H1 (cell line): Measurements from ENCODE around the gene SEPTIN5. TPM values are rescaled to one million over a fixed set of nuclear protein-coding genes. Genes with fewer than 3 reads are reported as not detected.

Source experiments
- CTCF ChIA-PET: fragments of 300-600 bp; sonication (Branson Sonifier 250); formaldehyde crosslinking; loops from one replicate; lab custom pipeline; 2021; ENCODE audit not compliant: partially characterized antibody; lab: Charles Lee
- POLR2A ChIA-PET: fragments of 300-600 bp; sonication (Branson Sonifier 250); formaldehyde crosslinking; loops from one replicate; lab custom pipeline; 2021; ENCODE audit warnings: inconsistent platforms; ENCODE audit not compliant: partially characterized antibody; lab: Charles Lee
- DNase-seq, 2 experiments: peaks; one replicate each; pipeline versions ENCODE4 v3.0.0 to v3.0.0-alpha.2; 2010 to 2022; ENCODE audit warnings: low spot score in 2 of 2, low read depth in 1 of 2, mixed read lengths in 1 of 2
- FAIRE-seq: peaks from 2 replicates; lab custom pipeline; 2011; peaks lifted over from hg19 to GRCh38; lab: Jason Lieb, UNC
- H2AFZ ChIP-seq: 2 replicates; pipeline ENCODE4 v1.8.1; 2012; ENCODE audit warnings: low read length, inconsistent platforms
- H2AK5ac ChIP-seq: 2 replicates; pipeline ENCODE4 v1.6.1; 2013; ENCODE audit warnings: low read depth, low read length
- H2BK120ac ChIP-seq: replicated peaks from 2 replicates; pipeline ENCODE3; 2013; ENCODE audit warnings: low read depth, low read length, inconsistent platforms
- H2BK12ac ChIP-seq: 2 replicates; pipeline ENCODE4 v1.6.1; 2013; ENCODE audit warnings: low read depth, low read length
- H2BK15ac ChIP-seq: 2 replicates; pipeline ENCODE4 v1.6.1; 2013; ENCODE audit warnings: low read length
- H2BK20ac ChIP-seq: 2 replicates; pipeline ENCODE4 v1.6.1; 2013; ENCODE audit warnings: low read length
- H2BK5ac ChIP-seq: 2 replicates; pipeline ENCODE4 v1.6.1; 2013; ENCODE audit warnings: low read depth, low read length
- H3K14ac ChIP-seq: 2 replicates; pipeline ENCODE4 v1.6.1; 2013; ENCODE audit warnings: inconsistent platforms; ENCODE audit not compliant: insufficient read length
- H3K18ac ChIP-seq: 2 replicates; pipeline ENCODE4 v1.6.1; 2013; ENCODE audit warnings: low read length; ENCODE audit errors: extremely low read depth
- H3K23ac ChIP-seq: 2 replicates; pipeline ENCODE4 v1.6.1; 2013; ENCODE audit warnings: inconsistent platforms; ENCODE audit not compliant: insufficient read length
- H3K23me2 ChIP-seq: 2 replicates; pipeline ENCODE4 v1.6.1; 2013; ENCODE audit warnings: low read depth, low read length
- H3K27ac ChIP-seq: 2 replicates; pipeline ENCODE4 v1.6.1; 2011; ENCODE audit warnings: low read depth, low read length, inconsistent platforms
- H3K27me3 ChIP-seq, 4 experiments: replicated peaks in 1 of 4; 1 replicate in 1 of 4; 2 replicates in 3 of 4; pipeline versions ENCODE4 v1.6.1 to v1.8.1; 2011 to 2013; ENCODE audit warnings: low read length in 3 of 4, mild to moderate bottlenecking in 3 of 4, inconsistent platforms in 2 of 4, mixed read lengths in 2 of 4, moderate library complexity in 1 of 4; ENCODE audit not compliant: control insufficient read depth in 3 of 4, insufficient read depth in 3 of 4; ENCODE audit errors: extremely low read depth in 1 of 4
- H3K36me3 ChIP-seq, 4 experiments: 2 replicates each; pipeline versions ENCODE4 v1.6.1 to v1.8.1; 2011 to 2013; ENCODE audit warnings: mild to moderate bottlenecking in 4 of 4, low read length in 3 of 4, moderate library complexity in 2 of 4, control low read depth in 1 of 4, inconsistent platforms in 1 of 4; ENCODE audit not compliant: insufficient read depth in 4 of 4, control insufficient read depth in 2 of 4
- H3K4ac ChIP-seq: replicated peaks from 2 replicates; pipeline ENCODE3; 2013; ENCODE audit warnings: low read length, low read depth, mixed read lengths, inconsistent platforms; ENCODE audit not compliant: insufficient read length
- H3K4me1 ChIP-seq, 4 experiments: replicated peaks in 1 of 4; 1 replicate in 1 of 4; 2 replicates in 3 of 4; pipeline versions ENCODE4 v1.6.1 to v1.8.1; 2011 to 2013; ENCODE audit warnings: low read length in 3 of 4, inconsistent platforms in 2 of 4, mixed read lengths in 1 of 4; ENCODE audit not compliant: insufficient read depth in 4 of 4, control insufficient read depth in 3 of 4
- H3K4me2 ChIP-seq, 2 experiments: 2 replicates each; pipeline versions ENCODE4 v1.6.1 to v1.8.1; 2011 to 2013; ENCODE audit warnings: low read depth in 2 of 2, low read length in 2 of 2, control low read depth in 1 of 2, inconsistent platforms in 1 of 2, mild to moderate bottlenecking in 1 of 2; ENCODE audit not compliant: insufficient read depth in 1 of 2
- H3K4me3 ChIP-seq, 4 experiments: fragments of 200-600, 300-600 bp in 1 of 4; sonication (generic), shearing (Covaris generic), sonication (Bioruptor Twin) in 1 of 4; 2 replicates each; pipeline versions ENCODE4 v1.5.1 to v1.8.1; 2011 to 2016; ENCODE audit warnings: low read length in 4 of 4, low read depth in 3 of 4, control low read depth in 2 of 4, inconsistent platforms in 2 of 4, mild to moderate bottlenecking in 2 of 4, mixed read lengths in 1 of 4, moderate library complexity in 1 of 4; ENCODE audit not compliant: insufficient read depth in 2 of 4; ENCODE audit errors: extremely low read depth in 1 of 4
- H3K56ac ChIP-seq: replicated peaks from 2 replicates; pipeline ENCODE3; 2013; ENCODE audit warnings: low read depth, mild to moderate bottlenecking, mixed read lengths, low read length, inconsistent platforms; ENCODE audit not compliant: insufficient read length
- H3K79me1 ChIP-seq: 2 replicates; pipeline ENCODE4 v1.6.1; 2013; ENCODE audit warnings: low read depth, low read length, control low read depth
- H3K79me2 ChIP-seq, 2 experiments: 2 replicates each; pipeline versions ENCODE4 v1.6.1 to v1.8.1; 2012 to 2013; ENCODE audit warnings: low read length in 2 of 2, mild to moderate bottlenecking in 2 of 2, inconsistent platforms in 1 of 2; ENCODE audit not compliant: insufficient read depth in 2 of 2, control insufficient read depth in 1 of 2
- H3K9ac ChIP-seq, 4 experiments: replicated peaks in 1 of 4; 1 replicate in 1 of 4; 2 replicates in 3 of 4; pipeline versions ENCODE4 v1.6.1 to v1.8.1; 2011 to 2013; ENCODE audit warnings: low read depth in 3 of 4, low read length in 3 of 4, control low read depth in 2 of 4, mild to moderate bottlenecking in 2 of 4, moderate library complexity in 2 of 4, inconsistent platforms in 1 of 4; ENCODE audit errors: extremely low read depth in 1 of 4
- H3K9me3 ChIP-seq, 2 experiments: 2 replicates each; pipeline versions ENCODE4 v1.6.1 to v1.8.1; 2012 to 2013; ENCODE audit warnings: mild to moderate bottlenecking in 2 of 2, moderate library complexity in 2 of 2, control low read depth in 1 of 2, inconsistent platforms in 1 of 2, low read depth in 1 of 2, low read length in 1 of 2, mixed read lengths in 1 of 2; ENCODE audit not compliant: insufficient read depth in 2 of 2
- H4K20me1 ChIP-seq, 2 experiments: replicated peaks in 1 of 2; 2 replicates each; pipeline versions ENCODE3 to v1.8.1; 2011 to 2013; ENCODE audit warnings: inconsistent platforms in 2 of 2, low read length in 2 of 2, mild to moderate bottlenecking in 1 of 2; ENCODE audit not compliant: insufficient read depth in 2 of 2, control insufficient read depth in 1 of 2
- H4K5ac ChIP-seq: 2 replicates; pipeline ENCODE4 v1.6.1; 2013; ENCODE audit warnings: low read length, low read depth, mixed read lengths, inconsistent platforms; ENCODE audit not compliant: insufficient read length
- H4K8ac ChIP-seq: 2 replicates; pipeline ENCODE4 v1.8.0; 2013; ENCODE audit warnings: mild to moderate bottlenecking, moderate library complexity, low read length, inconsistent platforms; ENCODE audit not compliant: insufficient read depth; ENCODE audit errors: extremely low read depth
- H4K91ac ChIP-seq: replicated peaks from 2 replicates; pipeline ENCODE3; 2013; ENCODE audit warnings: low read length, mixed read lengths, inconsistent platforms; ENCODE audit not compliant: insufficient read length
- CBX8 ChIP-seq: fragments of 300-800, 300-1000 bp; sonication (generic); IDR thresholded peaks from 2 replicates; pipeline ENCODE4 v1.7.1; 2016; ENCODE audit warnings: low read depth, low read length, borderline replicate concordance
- CHD2 ChIP-seq: IDR thresholded peaks from 2 replicates; pipeline ENCODE4 v1.6.1; 2012; ENCODE audit warnings: low read length, improper control_type of control experiment
- CTBP2 ChIP-seq: IDR thresholded peaks from 2 replicates; pipeline ENCODE4 v1.7.0; 2011; ENCODE audit warnings: borderline replicate concordance, mild to moderate bottlenecking, moderate library complexity, mixed read lengths, low read length; ENCODE audit not compliant: insufficient read depth, insufficient read length
- EZH2 ChIP-seq: fragments of 200-600 bp; sonication (generic); IDR thresholded peaks from 2 replicates; pipeline ENCODE4 v1.7.1; 2012; ENCODE audit warnings: low read depth, mild to moderate bottlenecking, moderate library complexity, low read length, inconsistent platforms; ENCODE audit not compliant: severe bottlenecking
- HDAC2 ChIP-seq, 2 experiments: fragments of 300-600 bp in 1 of 2; sonication (generic) in 1 of 2; IDR thresholded peaks; 2 replicates each; pipeline ENCODE4 v1.6.1; 2011 to 2012; ENCODE audit warnings: low read depth in 2 of 2, low read length in 2 of 2, mild to moderate bottlenecking in 2 of 2, moderate library complexity in 2 of 2, borderline replicate concordance in 1 of 2, inconsistent platforms in 1 of 2
- PHF8 ChIP-seq: fragments of 200-600 bp; sonication (generic); conservative IDR thresholded peaks from 2 replicates; pipeline ENCODE4 v1.7.1; 2012; ENCODE audit warnings: low read depth, mild to moderate bottlenecking, inconsistent platforms, low read length, moderate library complexity
- RBBP5 ChIP-seq: IDR thresholded peaks from 2 replicates; pipeline ENCODE4 v1.7.1; 2012; ENCODE audit warnings: low read depth, mild to moderate bottlenecking, inconsistent platforms, low read length, moderate library complexity, borderline replicate concordance
- RFX5 ChIP-seq: IDR thresholded peaks from 2 replicates; pipeline ENCODE4 v1.6.1; 2011; ENCODE audit warnings: low read depth, low read length, improper control_type of control experiment, borderline replicate concordance
- SP4 ChIP-seq: IDR thresholded peaks from 2 replicates; pipeline ENCODE4 v1.6.1; 2012; ENCODE audit warnings: low read length, inconsistent platforms
- TEAD4 ChIP-seq: IDR thresholded peaks from 2 replicates; pipeline ENCODE4 v1.6.1; 2012; ENCODE audit warnings: low read depth, low read length, inconsistent platforms, mixed read lengths
- WGBS, 2 experiments: shearing (Covaris generic) in 1 of 2; methylation state at CpG; one replicate each; pipeline versions ENCODE4 v1.1.6 to v1.1.7; 2013 to 2015; ENCODE audit warnings: low lambda C conversion rate in 2 of 2, mixed read lengths in 2 of 2, inconsistent platforms in 1 of 2, low coverage in 1 of 2, missing lambda C conversion rate in 1 of 2; ENCODE audit not compliant: insufficient replicate concordance in 2 of 2, insufficient coverage in 1 of 2, insufficient read length in 1 of 2; ENCODE audit errors: extremely low coverage in 1 of 2, missing lambda C conversion rate in 1 of 2; 5-methylcytosine and 5-hydroxymethylcytosine counted together
- polyA plus RNA-seq, 7 experiments: library from polyadenylated mRNA; depleted of rRNA in 3 of 7; stranded (reverse) in 5 of 7; unstranded in 2 of 7; fragments of >200 nt in 5 of 7; fragments of 200-250 nt in 2 of 7; gene quantifications; 1 replicate in 5 of 7; 2 replicates in 1 of 7; 4 replicates in 1 of 7; pipeline versions ENCODE4 v1.2.1 to v1.2.3, GENCODE V29; 2011 to 2013; ENCODE audit warnings: missing spikeins in 2 of 7, mixed read lengths in 2 of 7
- total RNA-seq: library from RNA; stranded (reverse); fragmentation: NEBNext Ultra II Directional; extraction: Animal tissue kit (Norgen Biotek cat#: 25700); gene quantifications from 2 replicates; pipeline ENCODE4 v1.2.1, GENCODE V29; 2021
- TF ChIP-seq, protein P1 (sequence below): IDR thresholded peaks from 2 replicates; pipeline ENCODE4 v1.6.1; 2012; ENCODE audit warnings: inconsistent platforms

Gene SEPTIN5
- total and polyA plus RNA-seq, 2 of the 8 experiments (the other 6 are each of a cell fraction or from before 2014, with no cell fraction given), result 6.0 to 8.6 TPM

DNA sequence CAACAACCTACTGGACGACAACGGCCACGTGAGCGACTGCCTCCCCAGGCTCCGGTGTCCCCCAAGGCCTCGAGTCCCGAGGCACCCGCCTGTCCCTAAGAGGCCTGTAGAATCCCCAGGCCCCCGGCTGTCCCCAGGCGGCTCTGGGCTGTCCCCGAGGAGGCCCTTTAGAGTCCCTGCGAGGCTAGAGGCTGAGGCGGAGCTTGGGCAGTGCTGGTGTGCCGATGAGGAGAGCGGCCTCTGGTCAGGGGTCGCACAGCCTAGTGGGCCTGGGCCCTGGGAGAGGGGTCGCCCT, 49.9 kb downstream of the SEPTIN5 start:
- Histone ChIP-seq H3K9ac (no peak overlapping the region), H3K4me2 (peak overlapping the region in 1 of 2 experiments; percentile 4; a peak in 1 of 4 replicates), H3K79me2 (no peaks in the 10 kb centered on the region), H4K5ac (no peak overlapping the region), H2BK120ac (no peak overlapping the region), H2BK20ac (peak overlapping the region; percentile 66; the same call in 1 of the 2 replicates), H3K14ac (no peak overlapping the region), H4K8ac (peak overlapping the region; percentile 81; the same call in 1 of the 2 replicates), H3K27ac (no peak overlapping the region), H3K79me1 (no peaks in the 10 kb centered on the region), H3K9me3 (no peaks in the 10 kb centered on the region), H3K23me2 (peaks cover 4% of the 10 kb centered on the region; the same call in 1 of the 2 replicates), H2BK15ac (peak overlapping the region; percentile 83; the same call in 1 of the 2 replicates), H4K91ac (peak overlapping the region; percentile 7), H2BK12ac (peak overlapping the region; percentile 100; the same call in 1 of the 2 replicates), H2AK5ac (no peak overlapping the region), H3K56ac (no peak overlapping the region), H2AFZ (no peak overlapping the region), H3K4me3 (no peak overlapping the region), H3K4me1 (peaks cover 0 to 52% (median 35%) of the 10 kb centered on the region in 4 experiments; a peak in 6 of 7 replicates), H3K18ac (0 out of 2 replicates have a peak overlapping the region, but pooled peaks have one; percentile 32), H3K27me3 (peaks cover 91 to 97% (median 94%) of the 10 kb centered on the region in 4 experiments), H3K23ac (no peak overlapping the region), H3K4ac (peak overlapping the region; percentile 13), H4K20me1 (peaks cover 14 to 31% of the 10 kb centered on the region in 2 experiments), H3K36me3 (peaks cover 0 to 13% (median 0%) of the 10 kb centered on the region in 4 experiments; a peak in 1 of 8 replicates), H2BK5ac (no peak overlapping the region; the same call in 1 of the 2 replicates)
- ChIA-PET CTCF (interaction anchor here (0.8 to 5.6 kb wide), 7 partner anchors 10 to 147 kb away, joined by 3 to 48 read pairs (median 4); no protein-coding TSS in a partner anchor), POLR2A (interaction anchor here (0.7 to 3.1 kb wide), 4 partner anchors 8 to 148 kb away, joined by 3 to 21 read pairs (median 4); partner anchors contain the start of gene GP1BB)
- DNase-seq, result peak in 1 of 2 experiments; percentile 71
- no peak for FAIRE-seq
- WGBS, 2 experiments, result 15% methylated on average over 17 of the region's 17 CpGs; no CpG with 5 or more reads in 1 of the 2 experiments
- TF ChIP-seq TEAD4, result no peak
- TF ChIP-seq RBBP5, result no peak
- TF ChIP-seq, protein P1, sequence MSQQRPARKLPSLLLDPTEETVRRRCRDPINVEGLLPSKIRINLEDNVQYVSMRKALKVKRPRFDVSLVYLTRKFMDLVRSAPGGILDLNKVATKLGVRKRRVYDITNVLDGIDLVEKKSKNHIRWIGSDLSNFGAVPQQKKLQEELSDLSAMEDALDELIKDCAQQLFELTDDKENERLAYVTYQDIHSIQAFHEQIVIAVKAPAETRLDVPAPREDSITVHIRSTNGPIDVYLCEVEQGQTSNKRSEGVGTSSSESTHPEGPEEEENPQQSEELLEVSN, result 0 out of 2 replicates have a peak, but pooled peaks have one; percentile 17
- peak; percentile 10; the same call in 1 of the 2 replicates for TF ChIP-seq CBX8
- TF ChIP-seq EZH2, result peak; percentile 44
- no peak for TF ChIP-seq CTBP2
- TF ChIP-seq SP4, result no peak
- TF ChIP-seq CHD2, result no peak
- no peak for TF ChIP-seq RFX5
- TF ChIP-seq HDAC2 (IDR thresholded peaks at IDR 0.05; ENCODE audit: borderline replicate concordance in 1 of 2, low read depth in 2 of 2, low read length in 2 of 2), result no peak
- no peak for TF ChIP-seq PHF8
